HepG2 (cell line): ENCODE data around the gene SCP2D1. TPM values are rescaled to one million over a fixed set of nuclear protein-coding genes. Genes with fewer than 3 reads are reported as not detected.

Experiments used
- CEBPG ChIP-seq: IDR thresholded peaks from 2 replicates; pipeline ENCODE4 v1.6.1; 2016
- KAT2B ChIP-seq: fragments of 150-350 bp; IDR thresholded peaks from 2 replicates; pipeline ENCODE4 v1.6.1; 2014; ENCODE audit warnings: low read depth, low read length, borderline replicate concordance
- NFE2 ChIP-seq: sonication (generic); formaldehyde crosslinking; IDR thresholded peaks from 2 replicates; pipeline ENCODE4 v1.4.0; 2020; ENCODE audit warnings: missing genetic modification reagents
- NKX3-1 ChIP-seq: sonication (generic); formaldehyde crosslinking; IDR thresholded peaks from 2 replicates; pipeline ENCODE4 v1.5.0; 2020; ENCODE audit warnings: missing genetic modification reagents
- SRSF4 ChIP-seq: fragments of 200-400 bp; formaldehyde crosslinking; IDR thresholded peaks from one replicate; pipeline ENCODE4 v1.6.1; 2018; ENCODE audit warnings: mild to moderate bottlenecking, low read depth, low read length, moderate library complexity; ENCODE audit not compliant: poor library complexity, severe bottlenecking
- U2AF1 ChIP-seq: fragments of 200-400 bp; formaldehyde crosslinking; optimal IDR thresholded peaks from 2 replicates; pipeline ENCODE3; 2017; ENCODE audit warnings: mild to moderate bottlenecking, low read depth, low read length
- ZNF12 ChIP-seq: sonication (generic); formaldehyde crosslinking; IDR thresholded peaks from 2 replicates; pipeline ENCODE4 v1.5.0; 2020; ENCODE audit warnings: missing genetic modification reagents
- ZNF24 ChIP-seq: fragments of 450-650 bp; IDR thresholded peaks from 2 replicates; pipeline ENCODE4 v1.6.1; 2017; ENCODE audit warnings: antibody characterized with exemption, mild to moderate bottlenecking
- ZNF281 ChIP-seq: sonication (generic); formaldehyde crosslinking; IDR thresholded peaks from 2 replicates; pipeline ENCODE4 v1.4.0; 2020; ENCODE audit warnings: missing genetic modification reagents, borderline replicate concordance
- ZNF282 ChIP-seq: fragments of 450-650 bp; IDR thresholded peaks from 2 replicates; pipeline ENCODE4 v1.6.1; 2018; ENCODE audit not compliant: partially characterized antibody
- ZNF317 ChIP-seq: sonication (generic); formaldehyde crosslinking; IDR thresholded peaks from 2 replicates; pipeline ENCODE4 v1.5.0; 2020; ENCODE audit warnings: mild to moderate bottlenecking, missing genetic modification reagents
- ZNF580 ChIP-seq: IDR thresholded peaks from 2 replicates; pipeline ENCODE4 v1.6.1; 2016; ENCODE audit warnings: low read depth, borderline replicate concordance
- ZNF883 ChIP-seq: sonication (generic); formaldehyde crosslinking; IDR thresholded peaks from 2 replicates; pipeline ENCODE4 v1.5.1; 2020; ENCODE audit warnings: mild to moderate bottlenecking, missing genetic modification reagents; ENCODE audit errors: not compliant biosample characterization
- polyA plus RNA-seq, 8 experiments: library from polyadenylated mRNA; depleted of rRNA in 3 of 8; stranded (reverse) in 7 of 8; unstranded in 1 of 8; fragments of >200 nt; fragmentation: Illumina TruSeq in 4 of 8; extraction: Trizol in 4 of 8; gene quantifications; 2 replicates each; pipeline versions ENCODE4 v1.2.1 to v1.2.3, GENCODE V29; 2011 to 2016; ENCODE audit warnings: low read depth in 4 of 8, missing spikeins in 1 of 8, mixed read lengths in 1 of 8; ENCODE audit not compliant: insufficient read depth in 1 of 8
- total RNA-seq, 5 experiments: library from RNA; depleted of rRNA; stranded (reverse); fragments of >200 nt; fragmentation: Illumina TruSeq; extraction: Trizol; gene quantifications; 2 replicates each; pipeline ENCODE4 v1.2.3, GENCODE V29; 2016; ENCODE audit warnings: low read depth in 1 of 5
- TF ChIP-seq, protein P1 (sequence below): sonication (generic); formaldehyde crosslinking; IDR thresholded peaks from 2 replicates; pipeline ENCODE4 v1.5.0; 2020; ENCODE audit warnings: missing genetic modification reagents, mild to moderate bottlenecking, borderline replicate concordance
- TF ChIP-seq, protein P2 (sequence below): conservative IDR thresholded peaks from 2 replicates; pipeline ENCODE4 v1.6.1; 2018; ENCODE audit warnings: missing genetic modification reagents
- TF ChIP-seq, protein P3 (sequence below): sonication (generic); formaldehyde crosslinking; IDR thresholded peaks from 2 replicates; pipeline ENCODE4 v1.5.0; 2020; ENCODE audit warnings: mild to moderate bottlenecking, missing genetic modification reagents

The SCP2D1 gene
- total and polyA plus RNA-seq, 2 of the 13 experiments (the other 11 are each of a cell fraction or from before 2014, with no cell fraction given), result not detected

DNA sequence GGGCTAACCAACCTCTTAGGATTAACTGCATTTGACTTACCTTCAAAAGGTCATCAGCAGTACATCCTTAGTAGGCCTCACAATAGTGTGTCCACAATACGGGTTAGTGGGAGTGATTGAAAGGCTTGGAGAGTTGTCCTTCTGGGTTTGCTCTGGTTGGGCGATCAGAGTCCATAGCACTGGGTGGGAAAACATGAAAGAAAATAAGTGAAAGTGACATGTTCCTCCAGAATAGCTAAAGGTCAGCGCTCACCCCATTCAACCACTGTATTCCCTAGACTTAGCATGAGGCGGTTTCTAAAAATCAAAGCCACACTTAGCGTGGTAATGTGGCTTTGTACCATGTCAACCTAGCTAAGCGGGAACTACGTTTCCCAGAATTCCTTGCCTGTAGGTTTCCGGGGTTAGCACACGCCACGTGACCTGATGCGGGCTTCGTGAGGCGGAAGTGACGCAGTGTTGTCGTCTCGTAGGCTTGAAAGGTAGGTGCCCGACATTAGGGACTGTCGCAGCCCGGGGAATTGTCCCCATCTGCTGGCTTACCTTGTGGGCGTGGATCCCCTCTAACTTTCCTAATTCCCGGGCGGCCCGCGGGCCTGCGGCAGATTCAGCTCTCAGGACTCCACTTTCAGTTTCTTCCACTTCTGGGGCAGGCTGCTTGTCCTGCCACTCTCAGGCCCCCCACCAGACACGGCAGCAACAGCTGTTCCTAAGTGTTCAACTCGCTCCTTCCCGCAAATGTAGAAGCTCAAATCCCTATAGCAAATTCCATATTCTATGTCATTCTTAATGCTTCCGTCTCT lies 19.8 kb upstream of the SCP2D1 start (continued):
- TF ChIP-seq, protein P1, sequence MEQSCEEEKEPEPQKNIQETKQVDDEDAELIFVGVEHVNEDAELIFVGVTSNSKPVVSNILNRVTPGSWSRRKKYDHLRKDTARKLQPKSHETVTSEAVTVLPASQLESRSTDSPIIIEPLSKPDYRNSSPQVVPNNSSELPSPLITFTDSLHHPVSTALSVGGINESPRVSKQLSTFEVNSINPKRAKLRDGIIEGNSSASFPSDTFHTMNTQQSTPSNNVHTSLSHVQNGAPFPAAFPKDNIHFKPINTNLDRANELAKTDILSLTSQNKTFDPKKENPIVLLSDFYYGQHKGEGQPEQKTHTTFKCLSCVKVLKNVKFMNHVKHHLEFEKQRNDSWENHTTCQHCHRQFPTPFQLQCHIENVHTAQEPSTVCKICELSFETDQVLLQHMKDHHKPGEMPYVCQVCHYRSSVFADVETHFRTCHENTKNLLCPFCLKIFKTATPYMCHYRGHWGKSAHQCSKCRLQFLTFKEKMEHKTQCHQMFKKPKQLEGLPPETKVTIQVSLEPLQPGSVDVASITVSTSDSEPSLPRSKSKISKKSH (CRISPR knock-in tag), result peak; percentile 84; the same call in 1 of the 2 replicates
- TF ChIP-seq ZNF580 (CRISPR knock-in tag), result peak; percentile 81; the same call in 1 of the 2 replicates
- TF ChIP-seq ZNF883, result peak; percentile 72
- TF ChIP-seq ZNF24, result no peak
- TF ChIP-seq, protein P2, sequence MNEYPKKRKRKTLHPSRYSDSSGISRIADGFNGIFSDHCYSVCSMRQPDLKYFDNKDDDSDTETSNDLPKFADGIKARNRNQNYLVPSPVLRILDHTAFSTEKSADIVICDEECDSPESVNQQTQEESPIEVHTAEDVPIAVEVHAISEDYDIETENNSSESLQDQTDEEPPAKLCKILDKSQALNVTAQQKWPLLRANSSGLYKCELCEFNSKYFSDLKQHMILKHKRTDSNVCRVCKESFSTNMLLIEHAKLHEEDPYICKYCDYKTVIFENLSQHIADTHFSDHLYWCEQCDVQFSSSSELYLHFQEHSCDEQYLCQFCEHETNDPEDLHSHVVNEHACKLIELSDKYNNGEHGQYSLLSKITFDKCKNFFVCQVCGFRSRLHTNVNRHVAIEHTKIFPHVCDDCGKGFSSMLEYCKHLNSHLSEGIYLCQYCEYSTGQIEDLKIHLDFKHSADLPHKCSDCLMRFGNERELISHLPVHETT, result peak; percentile 75
- no peak for TF ChIP-seq SRSF4
- TF ChIP-seq NKX3-1 (CRISPR knock-in tag), result peak; percentile 97
- 0 out of 2 replicates have a peak, but pooled peaks have one; percentile 65 for TF ChIP-seq ZNF317 (CRISPR knock-in tag)
- peak; percentile 68 for TF ChIP-seq ZNF12 (CRISPR knock-in tag)
- TF ChIP-seq ZNF282, result no peak
- TF ChIP-seq KAT2B, result no peak
- no peak for TF ChIP-seq NFE2 (CRISPR knock-in tag)
- TF ChIP-seq CEBPG (CRISPR knock-in tag), result no peak; the same call in 1 of the 2 replicates
- TF ChIP-seq, protein P3, sequence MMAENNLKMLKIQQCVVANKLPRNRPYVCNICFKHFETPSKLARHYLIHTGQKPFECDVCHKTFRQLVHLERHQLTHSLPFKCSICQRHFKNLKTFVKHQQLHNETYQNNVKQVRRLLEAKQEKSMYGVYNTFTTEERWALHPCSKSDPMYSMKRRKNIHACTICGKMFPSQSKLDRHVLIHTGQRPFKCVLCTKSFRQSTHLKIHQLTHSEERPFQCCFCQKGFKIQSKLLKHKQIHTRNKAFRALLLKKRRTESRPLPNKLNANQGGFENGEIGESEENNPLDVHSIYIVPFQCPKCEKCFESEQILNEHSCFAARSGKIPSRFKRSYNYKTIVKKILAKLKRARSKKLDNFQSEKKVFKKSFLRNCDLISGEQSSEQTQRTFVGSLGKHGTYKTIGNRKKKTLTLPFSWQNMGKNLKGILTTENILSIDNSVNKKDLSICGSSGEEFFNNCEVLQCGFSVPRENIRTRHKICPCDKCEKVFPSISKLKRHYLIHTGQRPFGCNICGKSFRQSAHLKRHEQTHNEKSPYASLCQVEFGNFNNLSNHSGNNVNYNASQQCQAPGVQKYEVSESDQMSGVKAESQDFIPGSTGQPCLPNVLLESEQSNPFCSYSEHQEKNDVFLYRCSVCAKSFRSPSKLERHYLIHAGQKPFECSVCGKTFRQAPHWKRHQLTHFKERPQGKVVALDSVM (CRISPR knock-in tag), result no peak
- no peak for TF ChIP-seq ZNF281 (CRISPR knock-in tag)
- no peak for TF ChIP-seq U2AF1
